Mesendoderm (in vitro differentiated cells): ENCODE measurements around the gene WDR45B.

Experiments
- DNase-seq: peaks from one replicate; pipeline ENCODE4 v3.0.0; 2013
- H2AK5ac ChIP-seq: 2 replicates; pipeline ENCODE4 v1.6.1; 2013; ENCODE audit warnings: low read length, inconsistent platforms
- H2BK120ac ChIP-seq: 2 replicates; pipeline ENCODE4 v1.6.1; 2013; ENCODE audit warnings: low read depth, mild to moderate bottlenecking, low read length, moderate library complexity, mixed read lengths
- H2BK15ac ChIP-seq: replicated peaks from 2 replicates; pipeline ENCODE4 v1.6.1; 2013; ENCODE audit warnings: low read depth, mild to moderate bottlenecking, moderate library complexity
- H2BK5ac ChIP-seq: 2 replicates; pipeline ENCODE4 v1.6.1; 2013; ENCODE audit warnings: low read length, inconsistent platforms
- H3K18ac ChIP-seq: 2 replicates; pipeline ENCODE4 v1.6.1; 2013; ENCODE audit warnings: mild to moderate bottlenecking, low read length, mixed read lengths
- H3K23ac ChIP-seq: one replicate; pipeline ENCODE4 v1.6.1; 2013; ENCODE audit warnings: low read length
- H3K27ac ChIP-seq: 2 replicates; pipeline ENCODE4 v1.5.1; 2013; ENCODE audit warnings: low read depth, mild to moderate bottlenecking, inconsistent platforms, low read length, moderate library complexity
- H3K27me3 ChIP-seq: 2 replicates; pipeline ENCODE4 v1.6.1; 2013; ENCODE audit warnings: low read length, control low read depth, mild to moderate bottlenecking, inconsistent platforms; ENCODE audit not compliant: insufficient read depth, poor library complexity
- H3K36me3 ChIP-seq: 2 replicates; pipeline ENCODE4 v1.6.1; 2013; ENCODE audit warnings: low read length, inconsistent platforms; ENCODE audit not compliant: control insufficient read depth, insufficient read depth
- H3K4ac ChIP-seq: one replicate; pipeline ENCODE4 v1.6.1; 2013; ENCODE audit warnings: low read depth, mild to moderate bottlenecking, low read length, moderate library complexity
- H3K4me1 ChIP-seq: 2 replicates; pipeline ENCODE4 v1.6.1; 2013; ENCODE audit warnings: low read depth, low read length, inconsistent platforms; ENCODE audit not compliant: control insufficient read depth
- H3K4me2 ChIP-seq: 2 replicates; pipeline ENCODE4 v1.6.1; 2013; ENCODE audit warnings: low read length
- H3K4me3 ChIP-seq: 2 replicates; pipeline ENCODE4 v1.5.1; 2013; ENCODE audit warnings: mild to moderate bottlenecking, low read length
- H3K56ac ChIP-seq: one replicate; pipeline ENCODE4 v1.6.1; 2013; ENCODE audit warnings: low read length
- H3K79me1 ChIP-seq: 2 replicates; pipeline ENCODE4 v1.6.1; 2013; ENCODE audit warnings: low read length, inconsistent platforms
- H3K79me2 ChIP-seq: 2 replicates; pipeline ENCODE4 v1.6.1; 2013; ENCODE audit warnings: mild to moderate bottlenecking, low read length; ENCODE audit not compliant: control insufficient read depth, insufficient read depth
- H3K9ac ChIP-seq: 2 replicates; pipeline ENCODE4 v1.6.1; 2013; ENCODE audit warnings: low read length, inconsistent platforms
- H4K5ac ChIP-seq: one replicate; pipeline ENCODE4 v1.6.1; 2013; ENCODE audit warnings: low read length
- H4K8ac ChIP-seq: one replicate; pipeline ENCODE4 v1.6.1; 2013; ENCODE audit warnings: low read depth, mild to moderate bottlenecking, control low read depth, low read length, moderate library complexity
- WGBS: extraction: QIAGEN DNeasy Blood & Tissue Kit; methylation state at CpG from one replicate; pipeline ENCODE4 v1.1.7; 2013; ENCODE audit warnings: low lambda C conversion rate, missing lambda C conversion rate; ENCODE audit not compliant: insufficient coverage; ENCODE audit errors: extremely low coverage; 5-methylcytosine and 5-hydroxymethylcytosine counted together

Gene WDR45B

DNA sequence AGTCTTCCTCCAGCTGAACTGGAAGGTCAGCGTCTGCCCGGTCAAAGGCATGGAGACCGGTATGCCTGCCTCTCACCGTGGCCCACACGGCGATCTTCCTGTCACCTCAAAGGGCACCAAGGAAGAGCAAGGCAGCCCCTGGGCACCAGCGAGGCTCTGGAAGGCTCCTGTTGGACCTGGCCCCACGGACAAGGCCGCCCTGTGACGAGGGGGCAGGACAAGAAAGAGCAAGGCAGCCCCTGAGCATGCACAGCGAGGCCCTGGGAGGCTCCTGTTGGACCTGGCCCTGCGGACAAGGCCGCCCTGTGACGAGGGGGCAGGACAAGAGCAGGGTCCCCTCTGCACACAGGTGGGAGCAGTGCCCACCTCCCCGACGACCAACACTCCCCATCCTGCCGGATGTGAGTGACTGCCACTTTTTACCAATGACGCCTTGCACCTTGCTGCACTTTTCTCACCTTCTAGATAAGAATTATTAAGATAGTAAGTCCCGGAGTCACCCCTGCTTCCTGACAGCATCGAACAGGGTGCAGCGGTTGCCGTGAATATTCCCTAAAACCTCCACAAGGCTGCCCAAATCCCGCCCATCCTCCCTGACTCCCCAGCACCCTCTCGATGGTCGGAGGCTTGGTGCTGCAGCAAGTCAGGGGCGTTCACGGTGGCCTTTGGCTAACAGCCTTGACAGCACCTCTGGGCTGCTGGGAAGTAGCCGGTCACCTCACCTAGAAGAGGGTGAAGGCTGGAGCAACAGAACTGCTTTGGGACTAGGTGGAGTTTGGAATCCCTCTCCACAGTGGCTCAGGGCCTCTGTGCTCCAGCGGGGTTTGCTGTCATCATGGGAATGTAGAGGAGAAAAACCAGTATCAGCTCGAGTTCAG lies 5.6 kb upstream of the WDR45B start:
- no peak overlapping the region for H3K4me2 ChIP-seq
- no peak overlapping the region for H4K5ac ChIP-seq
- no peaks in the 10 kb centered on the region for H3K79me1 ChIP-seq
- no peak overlapping the region for H2BK5ac ChIP-seq
- H3K36me3 ChIP-seq = no peaks in the 10 kb centered on the region
- H3K56ac ChIP-seq = no peak overlapping the region
- H2BK15ac ChIP-seq = no peak overlapping the region
- H3K9ac ChIP-seq = no peak overlapping the region
- no peaks in the 10 kb centered on the region for H3K27me3 ChIP-seq
- WGBS = no CpG with 5 or more reads among the region's 30 CpGs
- no peak overlapping the region for H3K27ac ChIP-seq
- no peak overlapping the region for H3K4me3 ChIP-seq
- H3K4ac ChIP-seq = no peak overlapping the region
- no peak overlapping the region for H2AK5ac ChIP-seq
- H2BK120ac ChIP-seq = no peak overlapping the region
- DNase-seq = no peak
- H4K8ac ChIP-seq = no peak overlapping the region
- H3K79me2 ChIP-seq = no peaks in the 10 kb centered on the region
- H3K4me1 ChIP-seq = no peaks in the 10 kb centered on the region
- no peak overlapping the region for H3K18ac ChIP-seq
- H3K23ac ChIP-seq = no peak overlapping the region

DNA sequence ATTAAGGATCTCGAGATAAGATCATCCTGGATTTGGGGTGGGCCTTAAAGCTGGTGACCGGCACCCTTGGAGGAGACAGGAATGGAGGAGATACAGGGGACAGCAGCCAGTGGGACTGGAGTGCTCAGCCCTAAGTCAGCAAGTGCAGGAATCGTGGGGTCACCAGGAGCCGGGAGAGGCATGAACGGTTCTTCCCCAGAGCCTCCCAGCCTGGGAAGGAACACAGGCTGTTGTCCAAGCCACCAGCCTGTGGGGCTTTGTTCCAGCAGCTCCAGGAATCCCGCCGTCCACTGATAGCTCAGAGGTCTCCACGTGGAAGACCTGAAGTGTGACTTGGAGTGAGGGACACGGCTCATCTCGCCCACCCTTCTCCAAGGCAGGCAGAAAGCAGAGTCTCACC lies 2.5 kb upstream of the WDR45B start:
- no peak overlapping the region for H2AK5ac ChIP-seq
- H3K4me2 ChIP-seq = no peak overlapping the region
- H3K9ac ChIP-seq = no peak overlapping the region
- no peak overlapping the region for H2BK15ac ChIP-seq
- peaks cover 21% of the 10 kb centered on the region for H3K79me2 ChIP-seq
- WGBS = no CpG with 5 or more reads among the region's 10 CpGs
- H3K27me3 ChIP-seq = no peaks in the 10 kb centered on the region
- H2BK5ac ChIP-seq = no peak overlapping the region
- no peaks in the 10 kb centered on the region for H3K36me3 ChIP-seq
- no peak overlapping the region for H3K56ac ChIP-seq
- no peak overlapping the region for H2BK120ac ChIP-seq
- no peak overlapping the region for H4K5ac ChIP-seq
- H3K23ac ChIP-seq = no peak overlapping the region
- no peak overlapping the region for H4K8ac ChIP-seq
- peaks cover 3% of the 10 kb centered on the region for H3K4me1 ChIP-seq
- H3K4ac ChIP-seq = no peak overlapping the region
- H3K4me3 ChIP-seq = no peak overlapping the region
- DNase-seq = no peak
- H3K79me1 ChIP-seq = peaks cover 7% of the 10 kb centered on the region
- no peak overlapping the region for H3K18ac ChIP-seq
- no peak overlapping the region for H3K27ac ChIP-seq

- Histone ChIP-seq H3K9ac (no peak overlapping the region), H3K56ac (no peak overlapping the region), H2AK5ac (no peak overlapping the region), H3K4me2 (no peak overlapping the region), H3K23ac (no peak overlapping the region), H3K18ac (no peak overlapping the region), H3K4me3 (no peak overlapping the region), H2BK120ac (no peak overlapping the region), H3K27ac (no peak overlapping the region), H2BK5ac (no peak overlapping the region), H4K8ac (no peak overlapping the region), H3K4ac (no peak overlapping the region), H3K27me3 (no peaks in the 10 kb centered on the region), H3K4me1 (peaks cover 3% of the 10 kb centered on the region), H2BK15ac (no peak overlapping the region), H4K5ac (no peak overlapping the region), H3K79me2 (peaks cover 29% of the 10 kb centered on the region), H3K36me3 (no peaks in the 10 kb centered on the region), H3K79me1 (peaks cover 9% of the 10 kb centered on the region)
- no CpG with 5 or more reads among the region's 22 CpGs for WGBS
- no peak for DNase-seq
These were observed 1.4 kb upstream of the WDR45B start for GRCh38 chr17:82649501-82650261.

GRCh38 chr17:82648742-82649331 lies 593 bp upstream of the WDR45B start:
- no peak overlapping the region for H2AK5ac ChIP-seq
- no CpG with 5 or more reads among the region's 37 CpGs for WGBS
- H2BK15ac ChIP-seq = no peak overlapping the region

DNA sequence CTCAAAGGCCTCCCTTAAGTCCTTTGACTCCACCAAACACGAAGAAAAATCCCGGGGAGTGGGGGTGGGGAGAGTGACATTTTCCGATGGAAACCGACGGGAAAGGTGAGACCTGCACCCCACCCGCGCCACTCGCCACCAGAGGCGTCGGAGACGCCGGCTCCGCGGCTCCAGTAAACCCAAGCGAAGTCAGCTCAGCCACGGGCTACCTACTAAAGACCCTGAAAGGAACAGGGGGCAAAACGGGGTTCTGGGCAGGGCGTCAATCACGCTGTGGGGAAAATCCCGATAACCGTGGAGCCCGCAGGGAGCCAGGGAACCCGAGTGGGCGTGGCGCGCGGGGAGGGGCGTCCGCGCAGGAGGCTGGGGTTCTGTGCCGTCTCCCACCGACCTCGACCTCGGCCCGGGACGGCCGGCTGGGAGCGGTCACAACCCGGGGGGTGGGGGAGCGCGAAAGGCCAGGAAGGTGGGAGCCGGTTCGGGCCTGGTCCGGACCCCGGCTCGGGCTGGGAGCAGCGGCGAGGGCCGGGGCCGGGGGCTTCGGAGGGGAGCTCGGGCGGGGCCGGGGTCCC lies 565 bp downstream of the WDR45B start:
- H4K8ac ChIP-seq = peak overlapping the region; percentile 91
- peak overlapping the region; percentile 87 for H3K27ac ChIP-seq
- H4K5ac ChIP-seq = no peak overlapping the region
- H3K79me1 ChIP-seq = peaks cover 24% of the 10 kb centered on the region
- H3K4me1 ChIP-seq = peaks cover 3% of the 10 kb centered on the region
- no peak overlapping the region for H2BK5ac ChIP-seq
- peaks cover 45% of the 10 kb centered on the region for H3K79me2 ChIP-seq
- peak overlapping the region; percentile 97 for H3K4me3 ChIP-seq
- peak overlapping the region; percentile 99 for H3K23ac ChIP-seq
- H3K4me2 ChIP-seq = peak overlapping the region; percentile 81
- H3K27me3 ChIP-seq = no peaks in the 10 kb centered on the region
- H3K4ac ChIP-seq = peak overlapping the region; percentile 58
- peak overlapping the region; percentile 99 for H3K9ac ChIP-seq
- H2AK5ac ChIP-seq = no peak overlapping the region
- peak overlapping the region; percentile 100 for H3K56ac ChIP-seq
- peak; percentile 16 for DNase-seq
- no peak overlapping the region for H2BK15ac ChIP-seq
- no peak overlapping the region for H2BK120ac ChIP-seq
- H3K18ac ChIP-seq = peak overlapping the region; percentile 53
- peaks cover 8% of the 10 kb centered on the region for H3K36me3 ChIP-seq
- WGBS = no CpG with 5 or more reads among the region's 54 CpGs

More at GRCh38 chr17:82648742-82649331, 593 bp upstream of the WDR45B start:
- H3K36me3 ChIP-seq = peaks cover under 1% of the 10 kb centered on the region
- no peak overlapping the region for H3K4me2 ChIP-seq
- H2BK120ac ChIP-seq = no peak overlapping the region
- H3K79me2 ChIP-seq = peaks cover 38% of the 10 kb centered on the region
- H2BK5ac ChIP-seq = no peak overlapping the region
- H3K18ac ChIP-seq = no peak overlapping the region
- peaks cover 17% of the 10 kb centered on the region for H3K79me1 ChIP-seq
- peak; percentile 18 for DNase-seq
- no peak overlapping the region for H3K4me3 ChIP-seq
- no peak overlapping the region for H3K27ac ChIP-seq
- H3K27me3 ChIP-seq = no peaks in the 10 kb centered on the region
- H3K23ac ChIP-seq = no peak overlapping the region
- no peak overlapping the region for H3K4ac ChIP-seq
- peaks cover 3% of the 10 kb centered on the region for H3K4me1 ChIP-seq
- H3K9ac ChIP-seq = peak overlapping the region; percentile 55
- H3K56ac ChIP-seq = peak overlapping the region; percentile 22
- peak overlapping the region; percentile 88 for H4K8ac ChIP-seq
- H4K5ac ChIP-seq = no peak overlapping the region
